Stomach (tissue), 9 donors: Measurements from ENCODE around the gene TUT1. TPM values are rescaled to one million over a fixed set of nuclear protein-coding genes. Genes with fewer than 3 reads are reported as not detected.

Source experiments
- DNase-seq, 2 donors: peaks; one replicate each; pipeline versions ENCODE4 v3.0.0 to v3.0.0-alpha.2; 2013 to 2019
- H3K27ac ChIP-seq, 5 donors: fragments of 200-600 bp in 4 of 5; sonication (generic) in 4 of 5; one replicate each; pipeline ENCODE4 v1.5.1; 2013 to 2019; ENCODE audit warnings: mild to moderate bottlenecking in 1 of 5, moderate library complexity in 1 of 5
- H3K27me3 ChIP-seq, 3 donors: fragments of 200-600 bp; sonication (generic); one replicate each; pipeline ENCODE4 v1.5.1; 2017 to 2019; ENCODE audit warnings: mixed run types in 1 of 3
- H3K36me3 ChIP-seq, 4 donors: fragments of 200-600 bp; sonication (generic); 1 replicate in 3 of 4; 2 replicates in 1 of 4; pipeline ENCODE4 v1.5.1; 2016 to 2019
- H3K4me1 ChIP-seq, 4 donors: fragments of 200-600 bp; sonication (generic); one replicate each; pipeline ENCODE4 v1.5.1; 2016 to 2019
- H3K4me3 ChIP-seq, 4 donors: fragments of 200-600 bp; sonication (generic) in 3 of 4; one replicate each; pipeline ENCODE4 v1.5.1; 2016 to 2019; ENCODE audit warnings: mild to moderate bottlenecking in 1 of 4
- H3K9me3 ChIP-seq, 4 donors: fragments of 200-600 bp; sonication (generic); one replicate each; pipeline ENCODE4 v1.5.1; 2016 to 2019
- CTCF ChIP-seq, 7 experiments: fragments of 450-650 bp in 4 of 7; fragments of 200-600 bp in 3 of 7; sonication (generic) in 3 of 7; IDR thresholded peaks; one replicate each; pipeline ENCODE4 v1.5.1; 2016 to 2019; ENCODE audit warnings: antibody characterized with exemption in 7 of 7, control low read depth in 2 of 7, mild to moderate bottlenecking in 1 of 7
- EP300 ChIP-seq: sonication (generic); formaldehyde crosslinking; IDR thresholded peaks from one replicate; pipeline ENCODE4 v1.6.1; 2017; ENCODE audit warnings: antibody characterized with exemption
- POLR2A ChIP-seq, 4 donors: fragments of 450-650 bp; IDR thresholded peaks; one replicate each; pipeline ENCODE4 v1.6.1; 2016; ENCODE audit warnings: antibody characterized with exemption in 4 of 4, control low read depth in 2 of 4, mild to moderate bottlenecking in 1 of 4, moderate library complexity in 1 of 4
- POLR2AphosphoS5 ChIP-seq, 3 donors: sonication (generic); formaldehyde crosslinking; IDR thresholded peaks; one replicate each; pipeline ENCODE4 v1.6.1; 2016; ENCODE audit warnings: antibody characterized with exemption in 3 of 3
- WGBS, 5 donors: extraction: QIAGEN DNeasy Blood & Tissue Kit in 3 of 5; methylation state at CpG; one replicate each; pipeline versions ENCODE4 v1.1.5 to v1.1.7; 2013 to 2018; 5-methylcytosine and 5-hydroxymethylcytosine counted together
- intact Hi-C: fragments of 100-400 bp; cut with DNase I; formaldehyde crosslinking; loops from one replicate; pipeline ENCODE4 v1.15.1; 2023; ENCODE audit warnings: low total_unique reads
- polyA plus RNA-seq, 3 donors: library from polyadenylated mRNA; stranded (reverse); fragments of 200-250 nt; gene quantifications; one replicate each; pipeline ENCODE4 v1.2.3, GENCODE V29; 2013
- total RNA-seq, 5 donors: library from RNA; depleted of rRNA; stranded (reverse); fragments of >200 nt; gene quantifications; one replicate each; pipeline versions ENCODE4 v1.1.0 to v1.2.3, GENCODE V29; 2014 to 2016
- donor health status: healthy with polysubstance abuse.
- donor health status: Bipolar disorder and iron deficiency.
- donor health status: healthy.

TUT1 gene
- total and polyA plus RNA-seq, 8 donors: 6.1 to 36.2 (median 14.8) TPM

- Histone ChIP-seq H3K36me3 (peaks cover 26 to 69% (median 68%) of the 10 kb centered on the region in 4 donors), H3K27ac (peak overlapping the region in 4 of 5 donors; percentile 91 to 95 (median 94)), H3K4me1 (peaks cover 26 to 54% (median 49%) of the 10 kb centered on the region in 4 donors), H3K27me3 (no peaks in the 10 kb centered on the region), H3K4me3 (peak overlapping the region in 2 of 4 donors; percentile 79 to 98), H3K9me3 (no peaks in the 10 kb centered on the region)
- WGBS, 5 donors: 81 to 92% (median 84%) methylated on average over 14 of the region's 14 CpGs
- DNase-seq: no peak
- TF ChIP-seq POLR2A (IDR thresholded peaks at IDR 0.05) (no peak), EP300 (no peak), CTCF (IDR thresholded peaks at IDR 0.05) (no peak), POLR2AphosphoS5 (IDR thresholded peaks at IDR 0.05) (no peak)
- intact Hi-C loops: no loop called here
Measured at GRCh38 chr11:62575837-62576236, 15.5 kb downstream of the TUT1 start.

DNA sequence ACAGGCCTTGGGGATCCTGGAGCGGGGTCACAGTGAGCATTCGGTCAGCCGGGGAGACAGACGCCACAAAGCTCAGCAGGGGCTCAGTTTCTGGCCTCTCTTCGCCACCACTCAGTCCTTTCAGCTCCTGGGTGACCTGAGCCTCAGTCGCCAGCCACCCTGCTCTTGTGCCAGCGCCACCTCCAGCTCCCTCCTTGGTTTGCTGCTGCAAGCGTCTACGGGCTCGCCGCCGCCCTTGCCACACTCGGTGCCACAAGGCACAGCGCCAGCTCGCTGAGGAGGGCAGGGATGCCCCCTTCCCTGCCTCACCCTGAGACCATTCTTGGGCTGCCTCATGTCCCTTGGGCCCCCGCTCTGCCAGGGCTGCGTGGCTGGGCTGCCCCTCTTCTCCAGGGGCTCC, 16.2 kb downstream of the TUT1 start:
- H3K27me3 ChIP-seq: no peaks in the 10 kb centered on the region
- peaks cover 26 to 60% (median 51%) of the 10 kb centered on the region in 4 donors for H3K4me1 ChIP-seq
- peak overlapping the region; percentile 84 to 95 (median 93) for H3K27ac ChIP-seq
- DNase-seq: peak; percentile 39 to 63
- TF ChIP-seq CTCF (IDR thresholded peaks at IDR 0.05): no peak
- TF ChIP-seq POLR2A (IDR thresholded peaks at IDR 0.05): no peak
- peak in 2 of 3 donors; percentile 19 to 22 for TF ChIP-seq POLR2AphosphoS5 (IDR thresholded peaks at IDR 0.05)
- TF ChIP-seq EP300: no peak
- H3K36me3 ChIP-seq: peaks cover 29 to 69% (median 68%) of the 10 kb centered on the region in 4 donors
- intact Hi-C loops: no loop called here
- H3K9me3 ChIP-seq: no peaks in the 10 kb centered on the region
- WGBS, 5 donors: 17 to 47% (median 30%) methylated on average over 16 to 17 of the region's 17 CpGs
- H3K4me3 ChIP-seq: peak overlapping the region; percentile 74 to 98 (median 84)

DNA sequence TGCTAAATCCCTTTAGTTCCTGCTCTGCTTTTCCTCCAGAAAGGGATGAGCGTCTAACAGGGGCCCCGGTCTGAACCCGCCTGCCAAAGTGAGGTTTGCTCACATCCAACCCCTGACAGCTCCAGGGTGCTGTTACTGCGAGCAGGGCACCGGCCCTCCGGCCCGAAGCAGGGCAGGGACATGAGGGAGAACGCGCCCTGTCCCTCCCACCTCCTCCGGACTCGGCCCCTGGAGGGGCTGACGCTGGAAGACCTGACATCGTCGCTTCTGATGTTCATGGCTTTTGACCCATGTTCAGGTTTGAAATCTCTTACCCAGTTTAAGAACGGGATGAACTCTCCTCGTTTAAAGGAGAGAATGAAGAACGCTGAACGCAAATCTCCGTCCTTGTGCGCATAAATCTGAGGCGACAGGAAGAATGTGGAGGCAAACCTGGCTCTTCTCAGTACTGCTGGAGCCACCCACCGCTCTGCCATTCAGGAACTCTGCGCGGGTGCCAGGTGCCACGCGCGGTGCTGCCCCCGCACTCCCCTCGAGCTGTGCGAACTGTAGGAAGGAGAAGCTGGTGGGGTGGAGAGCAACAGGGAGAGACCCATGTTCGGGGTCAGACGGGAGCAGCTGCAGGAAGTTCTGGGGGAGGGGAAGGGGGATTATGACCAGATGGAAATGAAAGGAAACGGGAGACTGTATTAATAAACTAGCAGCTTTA, 16.8 kb downstream of the TUT1 start:
- H3K27me3 ChIP-seq: no peaks in the 10 kb centered on the region
- H3K4me3 ChIP-seq: peak overlapping the region; percentile 74 to 98 (median 84)
- TF ChIP-seq EP300: no peak
- no peak for TF ChIP-seq POLR2A (IDR thresholded peaks at IDR 0.05)
- no peak for TF ChIP-seq CTCF (IDR thresholded peaks at IDR 0.05)
- TF ChIP-seq POLR2AphosphoS5 (IDR thresholded peaks at IDR 0.05): no peak
- 0 to 1% (median 1%) methylated on average over 30 to 33 of the region's 33 CpGs for WGBS, 5 donors
- H3K9me3 ChIP-seq: no peaks in the 10 kb centered on the region
- peaks cover 32 to 69% (median 68%) of the 10 kb centered on the region in 4 donors for H3K36me3 ChIP-seq
- peak overlapping the region; percentile 84 to 95 (median 93) for H3K27ac ChIP-seq
- DNase-seq: peak; percentile 40 to 77
- intact Hi-C loops: no loop called here
- H3K4me1 ChIP-seq: peaks cover 26 to 67% (median 54%) of the 10 kb centered on the region in 4 donors

- Histone ChIP-seq H3K36me3 (peaks cover 38 to 69% (median 68%) of the 10 kb centered on the region in 4 donors), H3K27me3 (no peaks in the 10 kb centered on the region), H3K4me3 (peak within 1 kb of the TSS; percentile 74 to 98 (median 84)), H3K4me1 (peaks cover 26 to 68% (median 56%) of the 10 kb centered on the region in 4 donors), H3K9me3 (no peaks in the 10 kb centered on the region), H3K27ac (peak within 1 kb of the TSS; percentile 84 to 95 (median 93))
- DNase-seq: peak; percentile 98 to 100
- TF ChIP-seq CTCF (IDR thresholded peaks at IDR 0.05) (no peak), POLR2AphosphoS5 (IDR thresholded peaks at IDR 0.05) (peak; percentile 74 to 89 (median 86)), POLR2A (IDR thresholded peaks at IDR 0.05) (peak in 2 of 4 donors; percentile 49 to 60), EP300 (no peak)
- 0 to 1% (median 1%) methylated on average over 46 of the region's 46 CpGs for WGBS, 5 donors
- intact Hi-C loops: no loop called here
Measured at GRCh38 chr11:62573592-62574362, 17.5 kb downstream of the TUT1 start, which contains the start of gene EEF1G. Gene EEF1G, minus strand, starts transcription at chr11:62573891. Its CDS starts 49 bp downstream, at chr11:62573842.
